HEK293 (cell line): ENCODE data around the gene RABGEF1.
"Not testable (repeated sequence)": the region's sequence is repeated elsewhere in the genome, so short reads cannot be mapped to it uniquely, and the experiment has no call there.

Source experiments
- CTCF ChIA-PET: fragments of 350-600 bp; formaldehyde crosslinking; extraction: SDS; loops from one replicate; lab custom pipeline; 2021; ENCODE audit warnings: antibody characterized with exemption; lab: Yijun Ruan, JAX
- POLR2A ChIA-PET: fragments of 300-600 bp; formaldehyde crosslinking; extraction: SDS; loops from one replicate; lab custom pipeline; 2020; ENCODE audit warnings: antibody characterized with exemption, inconsistent platforms; lab: Yijun Ruan, JAX
- H3K27ac ChIP-seq: fragments of 200-500 bp; sonication (Bioruptor generic); 2 replicates; pipeline ENCODE4 v1.5.1; 2014; ENCODE audit warnings: low read depth, low read length, control low read depth, inconsistent platforms; ENCODE audit errors: extremely low read depth
- H3K36me3 ChIP-seq, 2 experiments: fragments of 200-500 bp in 1 of 2; sonication (Bioruptor generic) in 1 of 2; 1 replicate in 1 of 2; 2 replicates in 1 of 2; pipeline ENCODE4 v1.5.1; 2014 to 2017; ENCODE audit warnings: inconsistent platforms in 2 of 2, low read length in 2 of 2; ENCODE audit not compliant: control insufficient read depth in 2 of 2, insufficient read depth in 1 of 2
- H3K4me1 ChIP-seq: fragments of 200-500 bp; sonication (Bioruptor generic); 2 replicates; pipeline ENCODE4 v1.5.1; 2014; ENCODE audit warnings: mild to moderate bottlenecking, low read length, inconsistent platforms; ENCODE audit not compliant: control insufficient read depth, insufficient read depth
- H3K4me3 ChIP-seq: 2 replicates; pipeline ENCODE4 v1.5.1; 2011; ENCODE audit warnings: low read depth, mild to moderate bottlenecking, control low read depth, low read length, moderate library complexity
- H3K9me3 ChIP-seq: fragments of 200-500 bp; sonication (Bioruptor generic); 2 replicates; pipeline ENCODE4 v1.5.1; 2014; ENCODE audit warnings: low read depth, low read length, inconsistent platforms; ENCODE audit not compliant: control insufficient read depth, insufficient read depth
- FEZF1 ChIP-seq: fragments of 450-650 bp; formaldehyde crosslinking; IDR thresholded peaks from 2 replicates; pipeline ENCODE4 v1.5.1; 2016; ENCODE audit warnings: missing biosample characterization, missing genetic modification characterization
- TCF7L2 ChIP-seq: IDR thresholded peaks from 2 replicates; pipeline ENCODE4 v1.6.1; 2011; ENCODE audit warnings: low read depth, mild to moderate bottlenecking, inconsistent platforms, low read length, moderate library complexity, borderline replicate concordance
- ZNF121 ChIP-seq: fragments of 450-650 bp; formaldehyde crosslinking; IDR thresholded peaks from 2 replicates; pipeline ENCODE4 v1.5.1; 2016; ENCODE audit warnings: missing biosample characterization, missing genetic modification characterization
- ZNF214 ChIP-seq: fragments of 450-650 bp; formaldehyde crosslinking; IDR thresholded peaks from 2 replicates; pipeline ENCODE4 v1.5.1; 2017; ENCODE audit warnings: missing biosample characterization, mild to moderate bottlenecking, missing genetic modification characterization, borderline replicate concordance
- ZNF324 ChIP-seq: fragments of 450-650 bp; formaldehyde crosslinking; IDR thresholded peaks from 2 replicates; pipeline ENCODE4 v1.5.1; 2016; ENCODE audit warnings: missing biosample characterization, missing genetic modification characterization
- ZNF510 ChIP-seq: fragments of 450-650 bp; formaldehyde crosslinking; IDR thresholded peaks from 2 replicates; pipeline ENCODE4 v1.5.1; 2018; ENCODE audit warnings: mild to moderate bottlenecking, missing genetic modification characterization, missing biosample characterization; ENCODE audit not compliant: insufficient replicate concordance
- ZNF529 ChIP-seq: fragments of 450-650 bp; formaldehyde crosslinking; IDR thresholded peaks from 2 replicates; pipeline ENCODE4 v1.5.1; 2017; ENCODE audit warnings: missing genetic modification characterization, missing biosample characterization; ENCODE audit not compliant: insufficient replicate concordance
- ZNF549 ChIP-seq: fragments of 450-650 bp; IDR thresholded peaks from 2 replicates; pipeline ENCODE4 v1.5.1; 2018; ENCODE audit warnings: missing biosample characterization, missing genetic modification characterization, mild to moderate bottlenecking, inconsistent platforms, moderate library complexity
- ZNF561 ChIP-seq: fragments of 450-650 bp; IDR thresholded peaks from 2 replicates; pipeline ENCODE4 v1.5.1; 2018; ENCODE audit warnings: missing biosample characterization, missing genetic modification characterization, borderline replicate concordance
- ZNF629 ChIP-seq: fragments of 450-650 bp; formaldehyde crosslinking; IDR thresholded peaks from 2 replicates; pipeline ENCODE4 v1.5.1; 2017; ENCODE audit warnings: missing biosample characterization, missing genetic modification characterization
- TF ChIP-seq, protein P1 (sequence below): fragments of 450-650 bp; formaldehyde crosslinking; IDR thresholded peaks from 2 replicates; pipeline ENCODE4 v1.5.1; 2017; ENCODE audit warnings: missing biosample characterization, missing genetic modification characterization
- TF ChIP-seq, protein P2 (sequence below): fragments of 450-650 bp; formaldehyde crosslinking; IDR thresholded peaks from 2 replicates; pipeline ENCODE4 v1.5.1; 2016; ENCODE audit warnings: missing biosample characterization, missing genetic modification characterization
- TF ChIP-seq, protein P3 (sequence below): fragments of 450-650 bp; formaldehyde crosslinking; IDR thresholded peaks from 2 replicates; pipeline ENCODE4 v1.5.1; 2016; ENCODE audit warnings: missing biosample characterization, missing genetic modification characterization
- TF ChIP-seq, protein P4 (sequence below): fragments of 450-650 bp; formaldehyde crosslinking; conservative IDR thresholded peaks from 2 replicates; pipeline ENCODE4 v1.5.1; 2016; ENCODE audit warnings: low read depth, missing biosample characterization, missing genetic modification characterization

RABGEF1 gene

DNA sequence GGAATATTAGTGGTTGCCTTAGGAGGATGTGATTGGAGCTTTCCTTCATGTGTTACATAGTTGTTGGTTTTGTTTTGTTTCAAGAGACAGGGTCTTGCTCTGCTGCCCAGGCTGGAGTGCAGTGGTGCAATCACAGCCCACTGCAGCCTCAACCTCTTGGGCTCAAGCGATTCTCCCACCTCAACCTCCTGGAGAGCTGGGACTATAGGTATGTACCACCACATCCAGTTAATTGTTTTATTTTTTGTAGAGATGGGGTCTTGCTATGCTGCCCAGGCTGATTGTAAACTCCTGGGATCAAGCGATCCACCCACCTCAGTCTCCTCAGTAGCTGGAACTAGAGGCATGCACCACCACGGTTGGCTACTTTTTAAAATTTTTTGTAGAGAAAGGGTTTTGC is 86.1 kb downstream of the RABGEF1 start:
- TF ChIP-seq ZNF324, result no peak
- 0 out of 2 replicates have a peak, but pooled peaks have one; percentile 24 for TF ChIP-seq ZNF121 (tag by site-specific recombination)
- Histone ChIP-seq H3K4me3 (no peak overlapping the region), H3K27ac (no peak overlapping the region), H3K36me3 (no peaks in the 10 kb centered on the region), H3K9me3 (no peaks in the 10 kb centered on the region), H3K4me1 (no peaks in the 10 kb centered on the region)
- POLR2A ChIA-PET, result no interaction called here
- CTCF ChIA-PET, result no interaction called here

DNA sequence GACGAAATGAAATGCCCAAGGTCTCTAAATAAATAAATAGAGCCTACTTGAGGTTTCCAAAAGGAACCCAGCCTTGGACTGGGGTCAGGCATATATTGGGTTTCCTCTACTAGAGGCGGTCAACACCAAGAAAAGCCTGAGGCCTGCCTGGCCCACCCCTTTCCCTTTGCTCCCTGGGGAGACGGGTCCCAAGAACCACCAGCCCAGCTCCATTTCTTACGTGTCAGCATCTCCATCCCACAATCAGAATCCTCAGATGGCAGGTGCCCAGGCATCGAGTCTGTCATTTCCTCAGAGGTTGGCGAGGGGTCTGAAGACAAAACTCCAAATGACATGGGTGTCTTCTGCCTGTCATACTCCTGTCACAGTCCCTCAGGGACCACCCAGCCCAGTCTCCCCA is 90.4 kb downstream of the RABGEF1 start:
- CTCF ChIA-PET, POLR2A ChIA-PET, H3K9me3 ChIP-seq: not testable (repeated sequence)

DNA sequence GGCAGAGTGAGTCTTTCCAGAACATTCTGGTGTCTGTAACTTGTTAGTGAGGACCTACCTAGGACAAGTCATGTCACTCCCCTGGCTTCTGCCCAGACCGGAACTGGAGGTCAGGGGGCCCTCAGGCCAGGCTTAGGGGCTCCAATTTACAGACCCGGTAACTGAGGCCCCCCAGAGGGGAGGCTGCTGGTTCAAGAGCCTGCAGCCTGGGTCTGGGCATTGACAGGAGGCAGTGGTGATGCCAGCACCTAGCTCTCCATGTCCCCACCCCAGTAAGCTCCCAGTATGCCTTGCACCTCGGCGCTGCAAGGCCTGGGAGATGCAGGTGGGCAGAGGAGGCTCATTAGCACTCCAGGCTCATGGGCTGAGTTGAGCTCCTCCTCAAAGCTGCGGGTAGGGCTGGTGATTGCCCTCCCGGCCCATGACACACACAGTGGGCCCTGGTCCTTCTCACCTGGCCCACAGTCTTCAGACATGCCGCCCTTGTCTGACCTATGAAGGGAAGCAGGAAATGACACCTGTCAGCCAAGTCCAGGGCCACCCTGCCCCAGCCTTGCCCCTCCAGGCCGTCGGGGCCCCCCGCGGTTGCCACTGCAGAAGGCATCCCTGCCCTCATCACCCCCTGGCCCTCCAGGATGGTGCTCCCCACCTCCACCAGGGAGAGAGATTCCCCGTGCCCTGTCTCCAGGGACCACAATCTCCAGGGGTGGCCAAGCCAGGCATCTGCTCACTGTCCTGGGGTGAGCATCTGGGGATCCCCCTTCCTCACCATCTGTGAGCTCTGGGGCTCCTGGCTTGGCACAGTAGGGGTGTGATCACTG is 92.2 kb downstream of the RABGEF1 start:
- Histone ChIP-seq H3K27ac (no peak overlapping the region), H3K9me3 (no peaks in the 10 kb centered on the region), H3K4me3 (no peak overlapping the region), H3K4me1 (no peaks in the 10 kb centered on the region), H3K36me3 (no peaks in the 10 kb centered on the region)
- ChIA-PET CTCF (no interaction called here), POLR2A (interaction anchor here (1.2 kb wide), 1 partner anchor 163 kb away, joined by 3 read pairs; the partner anchor contains the start of gene SBDS)
- no peak for TF ChIP-seq ZNF510 (tag by site-specific recombination)
- TF ChIP-seq ZNF549 (tag by site-specific recombination), result no peak
- TF ChIP-seq, protein P1, sequence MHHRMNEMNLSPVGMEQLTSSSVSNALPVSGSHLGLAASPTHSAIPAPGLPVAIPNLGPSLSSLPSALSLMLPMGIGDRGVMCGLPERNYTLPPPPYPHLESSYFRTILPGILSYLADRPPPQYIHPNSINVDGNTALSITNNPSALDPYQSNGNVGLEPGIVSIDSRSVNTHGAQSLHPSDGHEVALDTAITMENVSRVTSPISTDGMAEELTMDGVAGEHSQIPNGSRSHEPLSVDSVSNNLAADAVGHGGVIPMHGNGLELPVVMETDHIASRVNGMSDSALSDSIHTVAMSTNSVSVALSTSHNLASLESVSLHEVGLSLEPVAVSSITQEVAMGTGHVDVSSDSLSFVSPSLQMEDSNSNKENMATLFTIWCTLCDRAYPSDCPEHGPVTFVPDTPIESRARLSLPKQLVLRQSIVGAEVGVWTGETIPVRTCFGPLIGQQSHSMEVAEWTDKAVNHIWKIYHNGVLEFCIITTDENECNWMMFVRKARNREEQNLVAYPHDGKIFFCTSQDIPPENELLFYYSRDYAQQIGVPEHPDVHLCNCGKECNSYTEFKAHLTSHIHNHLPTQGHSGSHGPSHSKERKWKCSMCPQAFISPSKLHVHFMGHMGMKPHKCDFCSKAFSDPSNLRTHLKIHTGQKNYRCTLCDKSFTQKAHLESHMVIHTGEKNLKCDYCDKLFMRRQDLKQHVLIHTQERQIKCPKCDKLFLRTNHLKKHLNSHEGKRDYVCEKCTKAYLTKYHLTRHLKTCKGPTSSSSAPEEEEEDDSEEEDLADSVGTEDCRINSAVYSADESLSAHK (tag by site-specific recombination), result no peak
- TF ChIP-seq ZNF629, result no peak
- TF ChIP-seq, protein P2, sequence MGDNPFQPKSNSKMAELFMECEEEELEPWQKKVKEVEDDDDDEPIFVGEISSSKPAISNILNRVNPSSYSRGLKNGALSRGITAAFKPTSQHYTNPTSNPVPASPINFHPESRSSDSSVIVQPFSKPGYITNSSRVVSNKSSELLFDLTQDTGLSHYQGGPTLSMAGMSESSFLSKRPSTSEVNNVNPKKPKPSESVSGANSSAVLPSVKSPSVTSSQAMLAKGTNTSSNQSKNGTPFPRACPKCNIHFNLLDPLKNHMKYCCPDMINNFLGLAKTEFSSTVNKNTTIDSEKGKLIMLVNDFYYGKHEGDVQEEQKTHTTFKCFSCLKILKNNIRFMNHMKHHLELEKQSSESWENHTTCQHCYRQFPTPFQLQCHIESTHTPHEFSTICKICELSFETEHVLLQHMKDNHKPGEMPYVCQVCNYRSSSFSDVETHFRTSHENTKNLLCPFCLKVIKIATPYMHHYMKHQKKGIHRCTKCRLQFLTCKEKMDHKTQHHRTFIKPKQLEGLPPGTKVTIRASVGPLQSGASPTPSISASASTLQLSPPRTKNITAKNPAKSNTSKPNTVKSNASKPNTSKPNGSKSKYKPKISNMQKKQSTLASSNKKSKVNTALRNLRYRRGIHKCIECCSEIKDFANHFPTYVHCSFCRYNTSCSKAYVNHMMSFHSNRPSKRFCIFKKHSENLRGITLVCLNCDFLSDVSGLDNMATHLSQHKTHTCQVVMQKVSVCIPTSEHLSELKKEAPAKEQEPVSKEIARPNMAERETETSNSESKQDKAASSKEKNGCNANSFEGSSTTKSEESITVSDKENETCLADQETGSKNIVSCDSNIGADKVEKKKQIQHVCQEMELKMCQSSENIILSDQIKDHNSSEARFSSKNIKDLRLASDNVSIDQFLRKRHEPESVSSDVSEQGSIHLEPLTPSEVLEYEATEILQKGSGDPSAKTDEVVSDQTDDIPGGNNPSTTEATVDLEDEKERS, result no peak
- no peak for TF ChIP-seq FEZF1 (tag by site-specific recombination)
- TF ChIP-seq, protein P3, sequence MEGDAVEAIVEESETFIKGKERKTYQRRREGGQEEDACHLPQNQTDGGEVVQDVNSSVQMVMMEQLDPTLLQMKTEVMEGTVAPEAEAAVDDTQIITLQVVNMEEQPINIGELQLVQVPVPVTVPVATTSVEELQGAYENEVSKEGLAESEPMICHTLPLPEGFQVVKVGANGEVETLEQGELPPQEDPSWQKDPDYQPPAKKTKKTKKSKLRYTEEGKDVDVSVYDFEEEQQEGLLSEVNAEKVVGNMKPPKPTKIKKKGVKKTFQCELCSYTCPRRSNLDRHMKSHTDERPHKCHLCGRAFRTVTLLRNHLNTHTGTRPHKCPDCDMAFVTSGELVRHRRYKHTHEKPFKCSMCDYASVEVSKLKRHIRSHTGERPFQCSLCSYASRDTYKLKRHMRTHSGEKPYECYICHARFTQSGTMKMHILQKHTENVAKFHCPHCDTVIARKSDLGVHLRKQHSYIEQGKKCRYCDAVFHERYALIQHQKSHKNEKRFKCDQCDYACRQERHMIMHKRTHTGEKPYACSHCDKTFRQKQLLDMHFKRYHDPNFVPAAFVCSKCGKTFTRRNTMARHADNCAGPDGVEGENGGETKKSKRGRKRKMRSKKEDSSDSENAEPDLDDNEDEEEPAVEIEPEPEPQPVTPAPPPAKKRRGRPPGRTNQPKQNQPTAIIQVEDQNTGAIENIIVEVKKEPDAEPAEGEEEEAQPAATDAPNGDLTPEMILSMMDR (tag by site-specific recombination), result no peak
- no peak for TF ChIP-seq TCF7L2
- no peak for TF ChIP-seq ZNF529 (tag by site-specific recombination)
- TF ChIP-seq, protein P4, sequence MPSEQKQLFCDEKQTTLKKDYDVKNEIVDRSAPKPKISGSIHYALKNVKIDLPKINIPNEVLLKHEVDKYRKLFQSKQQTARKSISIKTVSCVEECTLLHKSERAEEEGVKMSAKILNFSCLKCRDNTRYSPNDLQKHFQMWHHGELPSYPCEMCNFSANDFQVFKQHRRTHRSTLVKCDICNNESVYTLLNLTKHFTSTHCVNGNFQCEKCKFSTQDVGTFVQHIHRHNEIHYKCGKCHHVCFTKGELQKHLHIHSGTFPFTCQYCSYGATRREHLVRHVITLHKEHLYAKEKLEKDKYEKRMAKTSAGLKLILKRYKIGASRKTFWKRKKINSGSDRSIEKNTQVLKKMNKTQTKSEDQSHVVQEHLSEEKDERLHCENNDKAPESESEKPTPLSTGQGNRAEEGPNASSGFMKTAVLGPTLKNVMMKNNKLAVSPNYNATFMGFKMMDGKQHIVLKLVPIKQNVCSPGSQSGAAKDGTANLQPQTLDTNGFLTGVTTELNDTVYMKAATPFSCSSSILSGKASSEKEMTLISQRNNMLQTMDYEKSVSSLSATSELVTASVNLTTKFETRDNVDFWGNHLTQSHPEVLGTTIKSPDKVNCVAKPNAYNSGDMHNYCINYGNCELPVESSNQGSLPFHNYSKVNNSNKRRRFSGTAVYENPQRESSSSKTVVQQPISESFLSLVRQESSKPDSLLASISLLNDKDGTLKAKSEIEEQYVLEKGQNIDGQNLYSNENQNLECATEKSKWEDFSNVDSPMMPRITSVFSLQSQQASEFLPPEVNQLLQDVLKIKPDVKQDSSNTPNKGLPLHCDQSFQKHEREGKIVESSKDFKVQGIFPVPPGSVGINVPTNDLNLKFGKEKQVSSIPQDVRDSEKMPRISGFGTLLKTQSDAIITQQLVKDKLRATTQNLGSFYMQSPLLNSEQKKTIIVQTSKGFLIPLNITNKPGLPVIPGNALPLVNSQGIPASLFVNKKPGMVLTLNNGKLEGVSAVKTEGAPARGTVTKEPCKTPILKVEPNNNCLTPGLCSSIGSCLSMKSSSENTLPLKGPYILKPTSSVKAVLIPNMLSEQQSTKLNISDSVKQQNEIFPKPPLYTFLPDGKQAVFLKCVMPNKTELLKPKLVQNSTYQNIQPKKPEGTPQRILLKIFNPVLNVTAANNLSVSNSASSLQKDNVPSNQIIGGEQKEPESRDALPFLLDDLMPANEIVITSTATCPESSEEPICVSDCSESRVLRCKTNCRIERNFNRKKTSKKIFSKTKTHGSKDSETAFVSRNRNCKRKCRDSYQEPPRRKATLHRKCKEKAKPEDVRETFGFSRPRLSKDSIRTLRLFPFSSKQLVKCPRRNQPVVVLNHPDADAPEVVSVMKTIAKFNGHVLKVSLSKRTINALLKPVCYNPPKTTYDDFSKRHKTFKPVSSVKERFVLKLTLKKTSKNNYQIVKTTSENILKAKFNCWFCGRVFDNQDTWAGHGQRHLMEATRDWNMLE (tag by site-specific recombination), result no peak
- TF ChIP-seq ZNF214 (tag by site-specific recombination), result no peak
- TF ChIP-seq ZNF561 (tag by site-specific recombination), result no peak

More for the DNA sequence above, 90.4 kb downstream of the RABGEF1 start:
- H3K27ac ChIP-seq, H3K4me1 ChIP-seq, H3K4me3 ChIP-seq, H3K36me3 ChIP-seq: not testable (repeated sequence)
